DMS79 (cell line): Measurements from ENCODE around the gene LRP8.

Experiments
- DNase-seq: peaks from one replicate; lab custom pipeline; 2025; lab: John Stamatoyannopoulos, UW

The LRP8 gene

GRCh38 chr1:53339736-53340635 is 12.1 kb upstream of the LRP8 start:
- no peak for DNase-seq

DNA sequence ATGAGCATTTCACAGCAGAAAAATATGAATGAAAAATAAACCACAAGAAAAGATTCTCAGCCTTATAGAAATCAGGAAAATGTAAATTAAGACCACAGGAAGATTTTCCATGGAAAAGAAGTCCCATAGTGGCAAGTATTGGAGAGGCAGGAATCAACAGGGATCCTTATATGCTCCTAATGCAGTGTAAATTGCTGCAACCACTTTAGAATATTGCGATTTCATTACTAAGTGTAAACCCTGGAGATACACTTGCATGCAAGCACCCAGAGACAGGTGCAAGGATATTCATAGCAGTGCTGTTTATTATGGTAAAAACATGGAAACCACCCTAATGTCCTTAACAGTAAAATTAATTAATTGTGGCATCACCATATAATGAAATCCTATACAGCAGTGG is 10.6 kb upstream of the LRP8 start:
- no peak for DNase-seq

DNA sequence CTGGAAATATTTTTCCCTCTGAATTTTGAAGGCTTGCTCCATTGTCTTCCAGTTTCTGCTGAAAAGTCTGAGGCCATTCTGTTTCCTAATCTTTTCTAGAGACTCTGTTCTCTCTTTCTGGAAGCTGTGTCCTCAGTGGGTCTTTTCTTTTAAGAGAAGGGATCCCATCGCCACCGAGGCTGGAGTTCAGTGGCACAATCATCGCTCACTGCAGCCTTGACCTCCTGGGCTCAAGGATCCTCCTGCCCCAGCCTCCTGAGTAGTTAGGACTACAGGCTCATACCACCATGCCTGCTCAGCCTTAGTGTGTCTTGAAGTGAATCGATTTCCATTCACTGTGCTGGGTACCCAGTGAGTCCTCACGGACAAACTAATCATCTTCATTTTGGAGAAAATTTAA is 9.6 kb upstream of the LRP8 start:
- DNase-seq, result no peak

- no peak for DNase-seq
Measured at GRCh38 chr1:53336146-53336545, 8.3 kb upstream of the LRP8 start.

GRCh38 chr1:53335661-53336060 is 7.8 kb upstream of the LRP8 start:
- DNase-seq, result no peak

GRCh38 chr1:53334781-53335180 is 6.9 kb upstream of the LRP8 start:
- DNase-seq, result no peak

DNA sequence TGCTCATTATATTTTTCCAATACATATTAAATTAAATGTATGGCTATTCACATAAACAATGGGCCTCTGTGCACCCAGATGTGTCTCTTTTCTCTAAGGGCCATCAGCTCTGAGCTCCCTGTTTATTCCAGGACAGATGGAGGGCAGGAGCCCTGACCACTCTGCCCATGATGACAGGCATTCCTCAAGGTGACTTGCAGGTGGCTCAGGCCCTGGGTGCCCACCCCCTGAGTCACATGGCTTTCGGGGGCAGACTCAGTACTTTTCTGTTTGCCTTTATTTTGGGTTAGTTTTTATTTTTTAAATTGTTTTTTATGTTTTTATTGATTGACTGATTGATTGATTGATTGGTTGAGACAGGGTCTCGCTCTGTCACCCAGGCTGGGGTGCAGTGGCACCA is 6.4 kb upstream of the LRP8 start:
- no peak for DNase-seq

DNA sequence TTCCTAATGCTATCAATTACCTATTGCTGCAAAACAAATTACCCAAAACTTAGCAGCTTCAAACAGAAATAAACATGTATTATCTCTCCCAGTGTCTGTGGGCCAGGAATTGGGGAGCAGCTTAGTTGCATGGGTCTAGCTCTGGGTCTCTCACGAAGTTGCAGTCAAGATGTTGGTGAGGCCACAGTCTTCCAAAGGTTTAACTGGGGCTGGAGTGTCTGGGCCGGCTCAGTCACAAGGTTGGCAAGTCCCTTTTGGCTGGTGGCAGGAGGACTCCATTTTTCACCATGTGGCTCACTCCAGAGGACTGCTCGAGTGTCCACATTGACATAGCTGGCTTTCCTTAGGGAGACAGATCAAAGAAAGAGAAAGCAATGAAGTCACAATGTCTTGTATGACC is 5.0 kb upstream of the LRP8 start:
- no peak for DNase-seq

- no peak for DNase-seq
Measured at GRCh38 chr1:53332186-53332564, 4.3 kb upstream of the LRP8 start.

DNA sequence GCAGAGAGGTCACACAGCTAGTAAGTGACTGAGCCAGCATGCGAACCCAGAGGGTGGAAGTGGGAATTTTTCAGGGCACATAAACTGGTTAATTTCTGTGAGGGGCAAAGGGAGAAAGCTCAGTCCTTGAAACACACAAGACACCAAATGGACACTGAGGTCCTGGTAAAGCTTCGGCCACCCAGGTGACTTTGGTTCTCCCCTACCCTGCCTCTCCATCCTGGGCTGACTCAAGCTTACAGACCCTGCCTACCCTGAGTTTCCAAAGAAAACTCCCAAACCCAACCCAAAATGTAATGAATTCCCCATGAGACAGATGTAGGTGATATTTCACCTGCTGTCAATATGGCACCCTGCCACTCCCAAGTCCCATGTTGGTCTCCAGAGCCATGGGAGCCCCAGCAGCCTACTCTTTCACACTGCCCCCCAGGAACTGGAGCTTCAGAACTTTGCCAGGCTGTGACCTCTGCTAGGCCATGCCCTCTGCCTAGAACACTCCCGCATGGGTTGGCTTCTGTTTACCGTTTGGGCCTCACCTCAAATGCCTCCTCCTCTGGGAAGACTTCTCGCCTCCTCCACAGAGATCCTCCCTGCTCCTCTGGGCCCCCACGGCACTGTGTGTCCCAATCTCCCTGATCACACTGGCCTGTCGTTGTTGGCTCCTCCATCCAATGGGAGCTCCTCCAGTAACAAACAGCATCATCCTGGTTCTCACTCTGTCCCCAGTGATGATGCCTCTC is 3.7 kb upstream of the LRP8 start:
- no peak for DNase-seq

DNA sequence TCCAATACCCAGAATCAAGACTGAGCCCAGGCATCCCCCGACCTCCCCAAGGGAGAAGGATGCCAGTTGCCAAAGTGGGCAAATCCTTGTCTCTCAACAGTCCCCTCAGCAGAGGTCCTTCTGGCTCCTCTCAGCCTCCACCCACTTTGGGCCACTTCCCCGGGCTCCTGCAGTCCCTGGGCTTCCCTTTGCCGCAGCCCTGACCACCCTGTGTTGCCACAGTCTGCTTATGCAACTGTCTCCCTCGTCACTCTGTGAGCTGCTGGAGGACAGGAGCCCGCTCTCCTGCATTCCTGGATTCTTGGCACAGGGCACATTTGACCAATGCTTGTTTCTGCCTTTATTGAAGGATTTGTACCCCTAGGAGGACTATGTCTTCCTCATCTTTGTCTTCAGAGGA is 2.9 kb upstream of the LRP8 start:
- DNase-seq, result no peak

- no peak for DNase-seq
Measured at GRCh38 chr1:53328541-53329499, 950 bp upstream of the LRP8 start.

DNA sequence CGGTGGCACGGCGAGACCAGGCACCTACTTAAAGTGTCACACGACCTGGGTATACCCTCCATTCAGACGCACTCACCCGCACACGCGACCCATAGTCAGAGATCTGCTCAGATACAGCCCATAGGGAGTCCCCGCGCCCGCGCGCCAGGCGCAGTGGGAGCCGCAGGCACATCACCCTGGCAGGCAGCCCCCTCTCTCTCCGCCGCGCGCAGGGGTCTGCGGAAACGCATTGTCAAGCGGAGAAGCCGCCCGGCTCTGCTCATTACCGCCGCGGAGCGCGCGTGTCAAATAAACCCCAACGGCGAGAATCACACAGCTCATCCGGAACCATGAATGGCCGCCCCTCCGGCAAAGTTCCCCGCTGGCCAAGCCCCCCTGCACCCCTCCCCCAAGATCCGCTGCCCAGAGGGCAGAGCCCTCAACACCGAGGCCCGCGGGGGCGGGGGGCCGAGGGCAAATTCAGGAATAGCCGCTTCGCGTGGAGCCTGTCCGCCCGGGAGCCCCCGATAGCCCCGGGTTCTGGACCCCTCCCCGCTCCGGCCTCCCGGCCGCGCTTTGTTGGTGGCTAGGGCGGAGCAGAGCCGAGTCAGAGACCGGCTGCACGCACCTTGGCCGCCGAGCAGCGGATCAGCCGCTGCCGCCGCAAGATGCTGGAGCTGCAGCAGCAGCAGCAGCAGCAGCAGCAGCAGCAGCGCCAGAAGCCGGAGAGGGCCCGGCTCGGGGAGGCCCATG is 522 bp downstream of the LRP8 start:
- no peak for DNase-seq

DNA sequence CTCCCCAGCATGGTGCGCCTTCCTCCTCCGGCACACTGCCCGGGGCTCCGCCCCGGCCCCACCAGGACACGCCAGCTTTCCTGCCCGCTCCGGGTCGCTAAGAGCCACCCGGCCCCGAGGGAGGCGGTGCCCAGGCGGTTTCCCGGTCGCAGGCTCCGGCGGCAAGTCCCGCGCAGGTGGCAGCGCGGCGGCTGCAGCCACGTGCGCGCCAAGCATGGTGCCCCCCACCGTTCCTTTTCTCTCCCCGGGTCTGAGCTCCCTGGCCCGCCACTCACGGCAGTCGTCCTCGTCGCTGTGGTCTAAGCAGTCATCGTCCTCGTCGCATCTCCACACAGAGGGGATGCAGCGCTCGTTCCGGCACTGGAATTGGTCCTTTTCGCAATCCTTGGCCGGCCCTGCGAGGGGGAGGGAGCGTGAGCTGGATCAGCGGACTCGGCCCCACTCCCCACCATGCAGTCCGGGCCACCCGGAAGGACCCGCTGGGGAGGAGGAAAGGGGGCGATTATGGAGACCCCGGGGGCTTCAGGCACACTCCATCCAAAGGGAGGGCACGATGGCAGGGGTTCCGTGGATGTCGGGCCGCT is 1.2 kb downstream of the LRP8 start:
- no peak for DNase-seq

DNA sequence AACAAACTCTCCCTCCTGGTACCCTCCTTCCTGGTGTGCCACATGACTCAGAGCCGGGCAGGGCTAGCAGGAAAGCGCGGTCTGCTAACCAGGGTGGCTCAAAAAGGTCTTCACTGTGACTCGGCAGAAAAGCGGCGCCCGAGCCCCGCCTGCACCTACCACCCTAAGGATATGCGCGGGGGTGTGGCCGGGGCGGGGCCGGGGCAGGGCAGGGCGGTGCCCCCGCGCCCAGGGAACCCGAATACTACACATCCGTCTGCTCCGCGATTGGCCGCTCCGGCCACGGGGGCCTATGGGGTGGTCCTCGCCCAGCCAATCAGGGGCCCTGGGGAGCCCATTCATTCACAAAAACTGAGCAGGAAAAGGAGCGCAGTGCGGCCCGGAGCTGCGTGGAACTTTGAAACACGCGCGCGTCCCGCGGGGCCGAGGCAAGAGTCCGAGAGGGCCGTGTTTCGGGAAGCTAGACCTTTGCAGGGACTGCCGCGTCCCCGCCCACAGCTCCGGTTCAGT is 1.7 kb downstream of the LRP8 start:
- peak; percentile 77 for DNase-seq

DNA sequence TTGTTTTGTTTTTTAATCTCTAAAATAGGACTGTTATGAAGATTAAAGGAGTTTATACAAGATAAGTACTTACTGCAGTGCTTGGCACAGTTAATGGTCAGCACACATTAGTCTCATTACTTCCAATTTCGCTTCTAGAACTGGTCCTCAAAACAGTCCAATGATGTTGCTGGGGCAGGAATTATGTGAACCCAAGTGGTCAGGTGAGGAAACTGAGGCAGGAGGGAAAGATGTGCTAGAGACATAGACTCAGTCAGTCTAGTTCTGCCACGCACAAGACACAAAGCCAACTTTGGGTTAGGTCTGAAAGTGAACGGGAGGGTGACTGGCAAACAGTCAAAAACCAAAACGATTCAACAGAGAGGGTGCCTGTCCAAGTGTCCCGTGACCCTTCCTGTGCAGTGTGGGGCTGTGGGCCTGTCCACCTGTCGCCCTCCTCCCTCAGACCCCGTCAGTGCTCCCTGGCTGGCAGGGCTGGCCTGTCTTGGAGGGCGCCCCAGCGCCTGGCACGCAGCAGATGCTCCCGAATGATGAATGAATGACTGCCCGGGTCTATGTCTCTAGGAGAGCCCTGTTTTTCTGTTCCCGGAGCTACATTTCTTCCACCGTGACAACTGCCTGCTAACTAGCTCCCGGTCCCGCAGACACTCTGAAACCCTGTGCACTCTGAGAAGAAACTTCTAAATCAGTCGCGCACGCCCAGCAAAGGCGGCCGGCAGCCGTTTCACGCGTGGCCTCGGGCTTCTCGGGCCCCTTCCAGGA is 2.4 kb downstream of the LRP8 start:
- DNase-seq, result no peak

DNA sequence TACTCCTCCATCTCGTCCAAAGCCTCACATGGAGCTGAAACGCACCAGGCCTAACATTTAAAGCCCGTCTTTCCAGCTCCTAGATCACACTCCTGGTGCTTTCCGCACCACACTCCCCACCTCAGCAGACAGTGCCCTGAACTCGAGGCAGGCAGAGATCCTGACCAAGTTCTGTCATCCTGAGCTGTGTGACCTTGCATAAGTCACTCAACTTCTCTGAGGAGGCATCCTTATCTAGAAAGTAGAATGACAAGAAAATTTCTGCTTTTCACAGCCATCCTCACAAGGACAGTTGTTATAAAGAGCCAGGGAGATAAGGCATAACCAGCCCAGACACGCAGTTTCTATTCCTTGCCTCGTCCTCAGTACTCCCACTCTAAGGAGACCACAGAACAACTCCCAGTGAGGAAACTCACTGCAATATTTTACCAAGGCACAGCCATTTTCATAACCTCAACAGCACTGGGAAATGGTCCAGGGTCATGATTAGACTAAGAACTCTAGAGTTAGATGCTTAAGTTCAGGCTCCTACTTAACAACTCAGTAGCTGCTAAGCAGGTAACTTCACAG is 3.1 kb downstream of the LRP8 start:
- peak; percentile 82 for DNase-seq

GRCh38 chr1:53324321-53324720 is 3.5 kb downstream of the LRP8 start:
- no peak for DNase-seq

- no peak for DNase-seq
Measured at GRCh38 chr1:53323316-53323715, 4.6 kb downstream of the LRP8 start.
